ENCODE data around the gene MICAL3.

DNA sequence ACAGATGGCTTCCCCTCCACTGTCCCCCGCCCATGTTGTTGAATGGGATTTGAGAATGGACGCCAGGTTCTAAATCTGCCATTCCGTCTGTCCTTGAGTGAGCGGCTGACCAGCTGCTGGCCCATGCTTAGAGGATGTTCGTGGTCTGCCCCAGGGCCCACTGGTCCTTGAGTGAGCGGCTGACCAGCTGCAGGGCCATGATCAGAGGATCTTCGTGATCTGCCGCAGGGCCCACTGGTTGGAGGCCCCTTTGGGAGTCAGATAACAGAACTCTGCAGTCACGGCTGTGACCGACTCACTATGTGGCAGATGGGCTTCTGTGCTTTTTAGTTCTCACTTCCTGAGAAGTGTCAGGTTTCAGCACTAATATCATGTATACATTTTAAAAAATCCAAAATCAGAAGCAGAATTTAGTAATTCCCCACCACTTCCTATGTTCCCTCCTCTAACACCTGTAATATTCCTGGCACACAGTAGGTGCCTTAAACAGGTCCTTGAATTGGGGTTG is 54.1 kb downstream of the MICAL3 start:
- TF ChIP-seq, protein P1, sequence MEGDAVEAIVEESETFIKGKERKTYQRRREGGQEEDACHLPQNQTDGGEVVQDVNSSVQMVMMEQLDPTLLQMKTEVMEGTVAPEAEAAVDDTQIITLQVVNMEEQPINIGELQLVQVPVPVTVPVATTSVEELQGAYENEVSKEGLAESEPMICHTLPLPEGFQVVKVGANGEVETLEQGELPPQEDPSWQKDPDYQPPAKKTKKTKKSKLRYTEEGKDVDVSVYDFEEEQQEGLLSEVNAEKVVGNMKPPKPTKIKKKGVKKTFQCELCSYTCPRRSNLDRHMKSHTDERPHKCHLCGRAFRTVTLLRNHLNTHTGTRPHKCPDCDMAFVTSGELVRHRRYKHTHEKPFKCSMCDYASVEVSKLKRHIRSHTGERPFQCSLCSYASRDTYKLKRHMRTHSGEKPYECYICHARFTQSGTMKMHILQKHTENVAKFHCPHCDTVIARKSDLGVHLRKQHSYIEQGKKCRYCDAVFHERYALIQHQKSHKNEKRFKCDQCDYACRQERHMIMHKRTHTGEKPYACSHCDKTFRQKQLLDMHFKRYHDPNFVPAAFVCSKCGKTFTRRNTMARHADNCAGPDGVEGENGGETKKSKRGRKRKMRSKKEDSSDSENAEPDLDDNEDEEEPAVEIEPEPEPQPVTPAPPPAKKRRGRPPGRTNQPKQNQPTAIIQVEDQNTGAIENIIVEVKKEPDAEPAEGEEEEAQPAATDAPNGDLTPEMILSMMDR (IDR thresholded peaks at IDR 0.05; ENCODE audit: low read length) = no peak
- TF ChIP-seq EZH2 (optimal IDR thresholded peaks at IDR 0.05; ENCODE audit: low read depth, low read length) (no peak), EZH2phosphoT487 (IDR thresholded peaks at IDR 0.05; ENCODE audit: low read length) (no peak)

Measured in MM.1S (cell line).